AG04449 (cell line): ENCODE measurements around the gene ZNF500.

Experiments used
- CTCF ChIA-PET: fragments of 350-600 bp; formaldehyde crosslinking; extraction: SDS; loops from one replicate; lab custom pipeline; 2021; ENCODE audit warnings: antibody characterized with exemption; lab: Yijun Ruan, JAX
- POLR2A ChIA-PET: fragments of 400-600, 350-600 bp; formaldehyde crosslinking; extraction: SDS; loops from one replicate; lab custom pipeline; 2020; ENCODE audit warnings: antibody characterized with exemption, inconsistent platforms; lab: Yijun Ruan, JAX
- DNase-seq: peaks from one replicate; pipeline ENCODE4 v3.0.0-alpha.2; 2010; ENCODE audit warnings: low read depth, low spot score
- H3K4me3 ChIP-seq: 2 replicates; pipeline ENCODE4 v1.5.1; 2011; ENCODE audit warnings: low read depth, mild to moderate bottlenecking, control low read depth, low read length
- CTCF ChIP-seq: IDR thresholded peaks from one replicate; pipeline ENCODE4 v1.5.1; 2011; ENCODE audit warnings: mild to moderate bottlenecking, moderate library complexity, low read length, control low read depth, inconsistent platforms; ENCODE audit not compliant: insufficient read depth; ENCODE audit errors: missing control alignments

The ZNF500 gene

GRCh38 chr16:4698321-4699045, 68.5 kb downstream of the ZNF500 start:
- POLR2A ChIA-PET, result interaction anchor here (0.9 kb wide), 1 partner anchor 36 kb away, joined by 4 read pairs; the partner anchor contains the start of gene DNAAF8
- no peak for DNase-seq
- H3K4me3 ChIP-seq, result no peak overlapping the region
- TF ChIP-seq CTCF, result no peak
- CTCF ChIA-PET, result interaction anchor here (1.6 kb wide), 1 partner anchor 258 kb away, joined by 6 read pairs; no protein-coding TSS in a partner anchor
